Frontal cortex (tissue), 4 donors: Measurements from ENCODE around the gene PRKCA. TPM values are rescaled to one million over a fixed set of nuclear protein-coding genes. Genes with fewer than 3 reads are reported as not detected.

ENCODE experiments used
- DNase-seq, 2 donors: peaks; one replicate each; pipeline ENCODE4 v3.0.0; 2012; ENCODE audit warnings: low spot score in 2 of 2
- FAIRE-seq: peaks from 2 replicates; lab custom pipeline; 2012; peaks lifted over from hg19 to GRCh38; lab: Jason Lieb, UNC
- small RNA-seq: library from RNA; depleted of rRNA; stranded (forward); fragments of <200 nt; gene quantifications from one replicate; pipeline ENCODE3, GENCODE V24; 2014
- total RNA-seq: library from RNA; depleted of rRNA; stranded (reverse); fragments of >200 nt; gene quantifications from one replicate; pipeline ENCODE4 v1.2.3, GENCODE V29; 2014
- donor health status: control.
- donor health status: control.
- donor health status: control.

PRKCA gene
- total RNA-seq, 1 donor from 2014 or later, result 24.9 TPM

- FAIRE-seq, result no peak
Measured at GRCh38 chr17:66841744-66842143, 539.3 kb downstream of the PRKCA start.

GRCh38 chr17:66842505-66842904 lies 540.1 kb downstream of the PRKCA start:
- DNase-seq (no peak), FAIRE-seq (no peak)

More at GRCh38 chr17:66841744-66842143, 539.3 kb downstream of the PRKCA start:
- no peak for DNase-seq

- no peak for DNase-seq
- FAIRE-seq, result no peak
Measured at GRCh38 chr17:66842959-66843358, 540.5 kb downstream of the PRKCA start.

- no peak for FAIRE-seq
- no peak for DNase-seq
Measured at GRCh38 chr17:66843627-66844026, 541.2 kb downstream of the PRKCA start.

- FAIRE-seq (no peak), DNase-seq (no peak)
Measured at GRCh38 chr17:66847704-66848103, 545.3 kb downstream of the PRKCA start.

GRCh38 chr17:66848496-66848895 lies 546.1 kb downstream of the PRKCA start:
- FAIRE-seq, result no peak

GRCh38 chr17:66849032-66849655 lies 546.7 kb downstream of the PRKCA start:
- FAIRE-seq (no peak), DNase-seq (no peak)

More at GRCh38 chr17:66848496-66848895, 546.1 kb downstream of the PRKCA start:
- no peak for DNase-seq

GRCh38 chr17:66849851-66850580 lies 547.6 kb downstream of the PRKCA start:
- FAIRE-seq (no peak), DNase-seq (no peak)

GRCh38 chr17:66850692-66851091 lies 548.3 kb downstream of the PRKCA start:
- no peak for FAIRE-seq

GRCh38 chr17:66855204-66855603 lies 552.8 kb downstream of the PRKCA start:
- FAIRE-seq, result no peak
- DNase-seq, result no peak

More at GRCh38 chr17:66850692-66851091, 548.3 kb downstream of the PRKCA start:
- DNase-seq, result no peak

- FAIRE-seq (no peak), DNase-seq (no peak)
Measured at GRCh38 chr17:66858226-66859083, 556.0 kb downstream of the PRKCA start.

GRCh38 chr17:66859353-66859752 lies 556.9 kb downstream of the PRKCA start:
- no peak for DNase-seq
- FAIRE-seq, result no peak

- DNase-seq (no peak), FAIRE-seq (no peak)
Measured at GRCh38 chr17:66860204-66860603, 557.8 kb downstream of the PRKCA start.

Small RNA genes within 50 kb of the gene (small RNA-seq; reads per million reads assigned to genes)
- not detected for gene MIR634
- not detected for gene RN7SL735P
- gene RNA5SP444, result not detected
- 0.10 reads per million for gene RNA5SP445
- not detected for gene RNU6-928P

Other genes starting within 250 kb of the PRKCA start
- gene CEP112, start 110.5 kb upstream of the PRKCA start, total RNA-seq, result 13.5 TPM
- gene APOH, start 73.2 kb upstream of the PRKCA start, total RNA-seq, result not detected